Cardiac fibroblast (primary cell): Measurements from ENCODE around the gene PRKCB.

Source experiments
- DNase-seq, 2 donors: peaks; one replicate each; pipeline versions ENCODE4 v3.0.0 to v3.0.0-alpha.2; 2010; ENCODE audit warnings: low read depth in 2 of 2
- H3K4me3 ChIP-seq, 2 donors: replicated peaks in 1 of 2; 1 replicate in 1 of 2; 2 replicates in 1 of 2; pipeline ENCODE4 v1.5.1; 2011; ENCODE audit warnings: low read depth in 2 of 2, low read length in 2 of 2, mild to moderate bottlenecking in 2 of 2, moderate library complexity in 1 of 2
- TF ChIP-seq, protein P1 (sequence below): IDR thresholded peaks from one replicate; pipeline ENCODE4 v1.5.1; 2011; ENCODE audit warnings: low read depth, mild to moderate bottlenecking, low read length, inconsistent platforms

PRKCB gene

DNA sequence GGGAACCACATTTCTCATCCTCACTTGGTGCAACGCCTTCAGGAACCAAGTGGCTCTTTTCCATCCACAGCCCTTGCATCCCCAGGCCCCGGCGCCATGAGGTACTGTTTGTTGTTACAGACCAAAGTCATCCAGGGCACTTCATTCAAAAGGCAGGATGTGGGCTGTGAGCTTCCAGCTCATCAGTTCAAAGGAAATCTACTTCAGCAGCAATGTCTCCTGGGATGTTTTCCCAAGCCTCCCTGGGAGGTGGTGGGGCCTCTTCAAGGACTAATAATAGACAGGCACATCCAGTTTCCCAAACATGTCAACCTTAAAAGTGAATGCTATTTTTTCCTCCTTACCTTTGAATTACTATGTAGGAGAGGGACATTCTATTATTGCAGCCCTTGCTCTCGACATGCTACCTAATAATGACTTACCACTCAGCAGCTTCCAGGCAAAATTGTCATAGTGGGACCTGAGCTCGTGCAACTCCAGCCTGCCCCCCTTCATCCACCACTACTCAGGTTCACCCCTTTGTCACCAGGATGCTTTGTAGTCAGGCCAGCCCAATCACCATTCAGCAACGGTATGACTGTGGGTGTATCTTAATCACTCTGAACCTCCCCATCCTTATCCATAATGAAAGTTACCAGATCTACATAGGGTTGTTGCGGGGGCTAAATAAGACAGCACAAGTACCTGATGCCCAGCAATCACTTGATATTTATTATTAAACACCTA lies 1.7 kb upstream of the PRKCB start:
- no peak for DNase-seq
- no peak overlapping the region for H3K4me3 ChIP-seq
- TF ChIP-seq, protein P1, sequence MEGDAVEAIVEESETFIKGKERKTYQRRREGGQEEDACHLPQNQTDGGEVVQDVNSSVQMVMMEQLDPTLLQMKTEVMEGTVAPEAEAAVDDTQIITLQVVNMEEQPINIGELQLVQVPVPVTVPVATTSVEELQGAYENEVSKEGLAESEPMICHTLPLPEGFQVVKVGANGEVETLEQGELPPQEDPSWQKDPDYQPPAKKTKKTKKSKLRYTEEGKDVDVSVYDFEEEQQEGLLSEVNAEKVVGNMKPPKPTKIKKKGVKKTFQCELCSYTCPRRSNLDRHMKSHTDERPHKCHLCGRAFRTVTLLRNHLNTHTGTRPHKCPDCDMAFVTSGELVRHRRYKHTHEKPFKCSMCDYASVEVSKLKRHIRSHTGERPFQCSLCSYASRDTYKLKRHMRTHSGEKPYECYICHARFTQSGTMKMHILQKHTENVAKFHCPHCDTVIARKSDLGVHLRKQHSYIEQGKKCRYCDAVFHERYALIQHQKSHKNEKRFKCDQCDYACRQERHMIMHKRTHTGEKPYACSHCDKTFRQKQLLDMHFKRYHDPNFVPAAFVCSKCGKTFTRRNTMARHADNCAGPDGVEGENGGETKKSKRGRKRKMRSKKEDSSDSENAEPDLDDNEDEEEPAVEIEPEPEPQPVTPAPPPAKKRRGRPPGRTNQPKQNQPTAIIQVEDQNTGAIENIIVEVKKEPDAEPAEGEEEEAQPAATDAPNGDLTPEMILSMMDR, result no peak

DNA sequence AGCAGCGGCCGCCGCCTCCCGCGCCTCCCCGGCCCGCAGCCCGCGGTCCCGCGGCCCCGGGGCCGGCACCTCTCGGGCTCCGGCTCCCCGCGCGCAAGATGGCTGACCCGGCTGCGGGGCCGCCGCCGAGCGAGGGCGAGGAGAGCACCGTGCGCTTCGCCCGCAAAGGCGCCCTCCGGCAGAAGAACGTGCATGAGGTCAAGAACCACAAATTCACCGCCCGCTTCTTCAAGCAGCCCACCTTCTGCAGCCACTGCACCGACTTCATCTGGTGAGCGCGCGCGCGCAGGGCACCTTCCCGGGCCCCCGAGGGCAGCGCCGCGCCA lies 258 bp downstream of the PRKCB start:
- no peak for DNase-seq
- no peak overlapping the region for H3K4me3 ChIP-seq
- TF ChIP-seq, protein P1, result no peak

DNA sequence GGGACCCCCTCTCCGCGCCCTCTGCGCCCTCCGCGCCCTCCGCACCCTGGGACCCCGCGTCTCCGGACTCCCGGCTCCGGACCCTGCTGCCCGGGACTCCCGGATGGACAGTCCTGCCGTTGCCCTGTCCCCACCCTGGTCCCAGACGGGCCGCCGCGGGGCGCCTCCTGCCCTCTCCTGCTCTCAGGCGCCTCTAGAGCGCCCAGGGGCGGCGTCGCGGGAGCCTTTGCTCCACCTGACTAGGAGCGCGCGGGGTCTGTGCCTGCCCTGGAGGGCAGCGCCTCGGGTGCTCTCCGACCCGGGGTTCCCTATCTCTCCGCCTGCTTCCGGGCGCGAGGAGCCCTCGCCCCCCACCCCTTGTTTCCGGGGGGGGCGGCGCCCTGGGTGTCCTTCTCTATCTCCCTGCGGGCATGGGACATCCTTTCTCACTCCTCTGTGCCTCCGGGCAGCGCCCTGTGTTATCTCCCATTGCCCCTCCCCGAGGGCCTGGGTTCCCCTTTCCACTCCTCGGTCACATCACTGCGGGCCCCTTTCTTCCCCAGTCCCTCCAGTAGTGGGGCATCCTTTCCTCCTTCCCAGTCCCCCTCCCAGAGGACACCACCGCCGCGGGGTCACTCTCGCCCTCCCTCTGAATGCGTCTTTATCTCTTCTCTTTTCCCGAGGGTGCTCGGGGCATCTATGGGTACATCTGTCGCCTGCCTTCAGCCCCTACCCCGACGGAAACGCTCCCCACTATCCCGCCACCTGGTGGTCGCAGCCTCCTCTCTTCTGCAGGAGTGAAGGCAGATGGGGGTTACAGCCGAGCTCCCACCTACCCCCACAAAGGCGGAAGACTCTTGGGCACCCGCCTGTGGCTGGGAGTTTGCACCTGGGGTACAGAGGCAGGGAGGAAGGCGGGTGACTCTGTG lies 875 bp downstream of the PRKCB start:
- TF ChIP-seq, protein P1, result no peak
- DNase-seq, result no peak
- H3K4me3 ChIP-seq, result no peak overlapping the region

DNA sequence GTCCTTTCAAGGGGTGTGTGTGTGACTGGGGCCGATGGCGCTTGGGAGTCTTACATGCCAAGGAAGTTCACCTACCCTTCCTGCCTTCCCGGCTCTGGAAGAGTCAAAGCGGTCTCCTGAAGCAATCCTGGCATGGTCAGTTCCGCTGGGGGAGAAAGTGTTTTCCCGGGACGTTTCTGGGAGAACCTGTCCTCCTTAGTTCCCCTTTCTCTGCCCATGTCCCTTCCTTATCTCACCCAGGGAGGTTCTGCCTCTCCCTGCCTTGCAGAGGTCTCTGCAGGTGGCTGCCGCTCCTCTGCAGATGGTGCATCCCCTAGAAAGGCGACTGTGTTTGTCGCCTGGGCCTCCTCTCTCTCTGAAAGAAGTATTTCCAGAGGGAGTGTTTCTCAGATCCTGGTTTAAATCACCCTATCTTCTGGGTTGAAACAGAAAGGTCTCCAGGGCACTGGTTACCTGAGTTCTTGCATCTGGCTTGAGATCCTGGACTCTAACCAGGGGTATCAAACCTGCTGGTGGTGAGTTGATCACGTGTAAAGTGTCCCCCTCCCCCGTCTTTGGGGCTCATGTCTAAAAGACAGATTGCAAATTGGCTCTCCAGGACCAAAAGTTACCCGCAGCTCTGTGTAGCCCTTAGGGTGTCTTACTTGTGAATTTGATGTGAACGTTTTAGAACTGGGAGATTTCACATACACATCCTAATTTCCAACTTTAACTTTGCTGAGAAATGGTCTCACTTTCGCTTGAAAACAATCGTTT lies 1.9 kb downstream of the PRKCB start:
- TF ChIP-seq, protein P1, result no peak
- no peak overlapping the region for H3K4me3 ChIP-seq
- no peak for DNase-seq

DNA sequence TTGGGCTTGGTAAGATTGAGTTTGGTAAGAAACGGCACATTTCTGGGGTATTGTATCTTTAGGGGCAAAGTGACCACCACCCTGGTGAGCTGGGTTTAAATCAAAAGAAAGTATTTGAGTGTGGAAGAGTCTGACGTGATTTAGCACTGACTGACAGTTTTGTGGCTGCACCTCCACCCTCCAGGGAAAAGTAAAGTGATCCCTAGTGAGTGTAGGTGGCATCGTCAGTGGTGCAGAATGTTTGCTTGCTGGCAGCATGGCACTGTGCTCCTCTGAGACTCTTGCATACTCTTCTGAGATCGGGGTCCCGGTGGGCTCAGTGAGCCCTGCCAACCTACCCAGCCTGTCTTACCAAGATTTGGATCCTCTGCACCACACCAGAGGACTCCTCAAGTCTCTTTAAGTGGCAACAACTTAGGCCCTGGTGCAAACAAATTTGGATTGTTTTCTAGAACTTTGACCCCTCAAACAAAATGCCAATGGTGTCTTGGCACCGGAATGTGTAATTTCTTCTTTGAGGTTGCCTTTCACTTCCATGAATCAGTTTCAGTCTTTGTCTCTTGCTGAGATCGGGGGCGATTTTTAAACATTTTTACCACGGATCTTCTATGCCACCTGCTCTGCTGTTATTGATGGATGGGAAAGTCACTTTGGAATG lies 2.8 kb downstream of the PRKCB start:
- TF ChIP-seq, protein P1, result no peak
- H3K4me3 ChIP-seq, result no peak overlapping the region
- no peak for DNase-seq

DNA sequence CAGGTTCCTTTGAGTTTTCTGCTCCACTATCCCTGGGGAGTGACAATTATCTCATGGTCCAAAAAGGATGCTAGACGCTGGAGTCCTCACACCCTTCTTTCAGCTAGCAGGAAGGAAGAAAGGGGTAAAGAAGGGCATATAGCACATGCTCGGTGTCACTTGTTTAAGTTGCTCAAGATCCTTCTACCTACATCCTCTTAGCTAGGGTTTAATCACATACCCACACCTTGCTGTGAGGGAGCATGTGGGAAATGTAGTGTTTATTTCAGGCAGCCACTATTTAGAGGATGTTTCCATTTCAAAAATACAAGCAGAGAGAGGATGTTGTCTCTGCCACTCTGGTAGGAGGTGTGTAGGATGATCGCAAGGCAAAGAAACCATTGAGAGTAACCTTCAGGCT lies 4.5 kb downstream of the PRKCB start:
- no peak for DNase-seq
- H3K4me3 ChIP-seq, result no peak overlapping the region
- TF ChIP-seq, protein P1, result no peak
